A673 (cell line): ENCODE data around the gene SPRR1B. TPM values are rescaled to one million over a fixed set of nuclear protein-coding genes. Genes with fewer than 3 reads are reported as not detected.

Experiments used
- BruUV-seq: library from RNA; stranded (reverse); fragments of 400-500 nt; replicated peaks from 2 replicates; lab custom pipeline; 2021; lab: Mats Ljungman, UMichigan
- CTCF ChIA-PET: fragments of 300-600 bp; sonication (Branson Sonifier 250); formaldehyde crosslinking; loops from one replicate; lab custom pipeline; 2022; ENCODE audit warnings: antibody characterized with exemption; lab: Charles Lee
- POLR2A ChIA-PET: fragments of 300-600 bp; sonication (Branson Sonifier 250); formaldehyde crosslinking; loops from one replicate; lab custom pipeline; 2022; ENCODE audit warnings: antibody characterized with exemption; ENCODE audit not compliant: low non-redundant PET; lab: Charles Lee
- DNase-seq: peaks from one replicate; pipeline ENCODE4 v3.0.0-alpha.2; 2015; ENCODE audit warnings: low spot score
- H3K27ac ChIP-seq: fragments of 200-600 bp; sonication (generic); 2 replicates; pipeline ENCODE4 v1.5.1; 2016; ENCODE audit warnings: mixed run types, low read depth, mild to moderate bottlenecking, mixed read lengths, antibody characterized with exemption, low read length; ENCODE audit not compliant: poor library complexity, severe bottlenecking
- H3K27me3 ChIP-seq: fragments of 200-600 bp; sonication (generic); replicated peaks from 2 replicates; pipeline ENCODE4 v1.6.1; 2017; ENCODE audit warnings: mixed run types, low read depth, mild to moderate bottlenecking, mixed read lengths, antibody characterized with exemption, low read length; ENCODE audit not compliant: insufficient read depth, poor library complexity
- H3K36me3 ChIP-seq: fragments of 200-600 bp; sonication (generic); 2 replicates; pipeline ENCODE4 v1.6.1; 2016; ENCODE audit warnings: mixed run types, mild to moderate bottlenecking, mixed read lengths, antibody characterized with exemption, low read length; ENCODE audit not compliant: insufficient read depth, poor library complexity, severe bottlenecking
- H3K4me1 ChIP-seq: fragments of 200-600 bp; sonication (generic); 2 replicates; pipeline ENCODE4 v1.6.1; 2017; ENCODE audit warnings: mixed run types, mild to moderate bottlenecking, mixed read lengths, antibody characterized with exemption, low read length; ENCODE audit not compliant: insufficient read depth, poor library complexity, severe bottlenecking
- H3K4me3 ChIP-seq: fragments of 200-600 bp; sonication (generic); 2 replicates; pipeline ENCODE4 v1.5.1; 2016; ENCODE audit warnings: low read depth, mixed run types, mild to moderate bottlenecking, mixed read lengths, low read length; ENCODE audit not compliant: poor library complexity, severe bottlenecking
- H3K9me3 ChIP-seq: fragments of 200-600 bp; sonication (generic); 2 replicates; pipeline ENCODE4 v1.6.1; 2016; ENCODE audit warnings: mixed run types, low read depth, mild to moderate bottlenecking, mixed read lengths, antibody characterized with exemption, low read length; ENCODE audit not compliant: poor library complexity, severe bottlenecking
- CTCF ChIP-seq: fragments of 300-800, 200-600 bp; sonication (generic); conservative IDR thresholded peaks from 2 replicates; pipeline ENCODE4 v1.5.1; 2017; ENCODE audit warnings: low read depth, mild to moderate bottlenecking, antibody characterized with exemption, low read length, moderate library complexity, mixed read lengths
- EZH2 ChIP-seq: fragments of 200-600 bp; sonication (generic); IDR thresholded peaks from 2 replicates; pipeline ENCODE4 v1.6.1; 2017; ENCODE audit warnings: borderline replicate concordance, low read depth, mild to moderate bottlenecking, mixed read lengths, antibody characterized with exemption, low read length; ENCODE audit not compliant: poor library complexity, severe bottlenecking
- intact Hi-C: fragments of 100-400 bp; cut with micrococcal nuclease; formaldehyde crosslinking; loops from one replicate; pipeline ENCODE4 v1.10.0; 2022; ENCODE audit not compliant: unreplicated experiment
- total RNA-seq: library from RNA; stranded (reverse); gene quantifications from 2 replicates; pipeline ENCODE4 v1.2.3, GENCODE V29; 2021

Gene SPRR1B
- total RNA-seq, 1 experiment from 2014 or later = not detected

GRCh38 chr1:152998476-152998875 is 32.5 kb upstream of the SPRR1B start:
- intact Hi-C loops = no loop called here
- POLR2A ChIA-PET = no interaction called here

GRCh38 chr1:152999818-153000217 is 31.2 kb upstream of the SPRR1B start:
- DNase-seq = no peak
- H3K27me3 ChIP-seq = no peaks in the 10 kb centered on the region
- ChIA-PET POLR2A (interaction anchor here (0.6 kb wide), 1 partner anchor 466 kb away, joined by 5 read pairs; no protein-coding TSS in a partner anchor), CTCF (no interaction called here)
- H3K4me3 ChIP-seq = no peak overlapping the region
- TF ChIP-seq CTCF (no peak), EZH2 (no peak)
- no peak overlapping the region for H3K27ac ChIP-seq
- H3K4me1 ChIP-seq = no peaks in the 10 kb centered on the region
- BruUV-seq = no TSS peak
- intact Hi-C loops = no loop called here
- H3K9me3 ChIP-seq = no peaks in the 10 kb centered on the region
- no peaks in the 10 kb centered on the region for H3K36me3 ChIP-seq

More at GRCh38 chr1:152998476-152998875, 32.5 kb upstream of the SPRR1B start:
- no peak for TF ChIP-seq CTCF
- TF ChIP-seq EZH2 = no peak
- Histone ChIP-seq H3K36me3 (no peaks in the 10 kb centered on the region), H3K9me3 (no peaks in the 10 kb centered on the region), H3K4me3 (no peak overlapping the region), H3K4me1 (no peaks in the 10 kb centered on the region), H3K27me3 (no peaks in the 10 kb centered on the region), H3K27ac (no peak overlapping the region)
- BruUV-seq = no TSS peak
- DNase-seq = no peak
- CTCF ChIA-PET = no interaction called here

DNA sequence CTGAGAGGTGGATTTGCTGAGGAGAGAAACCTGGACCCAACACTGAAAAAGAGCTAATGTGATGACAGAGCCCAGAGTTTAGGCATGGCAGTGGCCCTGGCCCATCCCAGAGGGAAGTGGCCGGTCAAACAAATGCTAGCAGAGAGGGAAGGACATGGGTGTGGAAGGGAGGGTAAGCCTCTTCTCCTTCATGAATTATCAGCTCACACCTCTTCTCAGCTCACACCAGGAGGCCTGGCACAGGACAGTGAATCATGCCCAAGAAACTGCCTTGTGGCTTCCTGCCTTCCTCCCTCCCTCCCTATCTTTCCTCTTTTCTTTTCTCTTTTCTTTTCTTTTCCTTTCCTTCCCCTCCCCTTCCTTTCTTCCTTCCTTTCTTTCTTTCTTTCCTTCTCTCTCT is 30.7 kb upstream of the SPRR1B start:
- ChIA-PET POLR2A (interaction anchor here (0.6 kb wide), 1 partner anchor 466 kb away, joined by 5 read pairs; no protein-coding TSS in a partner anchor), CTCF (no interaction called here)
- TF ChIP-seq CTCF (no peak), EZH2 (no peak)
- Histone ChIP-seq H3K4me3 (no peak overlapping the region), H3K27me3 (no peaks in the 10 kb centered on the region), H3K27ac (no peak overlapping the region), H3K36me3 (no peaks in the 10 kb centered on the region), H3K4me1 (no peaks in the 10 kb centered on the region), H3K9me3 (no peaks in the 10 kb centered on the region)
- DNase-seq = no peak
- intact Hi-C loops = no loop called here
- no TSS peak for BruUV-seq
